Heart left ventricle (tissue), 13 donors: ENCODE results near the gene KRTAP27-1.

Source experiments
- POLR2A ChIP-seq, 2 donors: fragments of 450-650 bp; IDR thresholded peaks; one replicate each; pipeline ENCODE4 v1.6.1; 2017; ENCODE audit warnings: antibody characterized with exemption in 2 of 2, mild to moderate bottlenecking in 2 of 2, moderate library complexity in 2 of 2
- TF ChIP-seq, protein P1 (sequence below), 12 donors: fragments of 200-600 bp; sonication (generic) in 4 of 12; IDR thresholded peaks; one replicate each; pipeline versions ENCODE4 v1.5.0 to v1.8.0; 2018 to 2022; ENCODE audit warnings: antibody characterized with exemption in 12 of 12, mild to moderate bottlenecking in 5 of 12
- donor health status: ischemic (EF 13 %, LVEDD 7.1; RV severe dilation, severe dysfunction).
- donor health status: DM: no; HTN: yes; CAD: no.
- donor health status: DM: no; HTN: no; CAD: no.
- donor health status: ischemic (EF 25% LVEDD 6.9; RV normal size, moderate dysfunction).
- donor health status: ischemic (EF 25% LVEDD 5.7; RV mildly dilated, moderate dysfunction).
- donor health status: ischemic (EF 35%, LVEDD 5.7; RV mildly dilated, moderate dysfunction).
- donor health status: nonischemic (EF 11% LVEDD 7.7; RV severe dilation, severe dysfunction).
- donor health status: DM: yes; HTN: yes; CAD: no.
- donor health status: PGD.
- donor health status: ischemic (EF 29% LVEDD 5.4; RV normal size, mild dysfunction).
- donor health status: nonischemic (EF 23%, LVEDD 6.1; RV moderate dilation, normal function).

DNA sequence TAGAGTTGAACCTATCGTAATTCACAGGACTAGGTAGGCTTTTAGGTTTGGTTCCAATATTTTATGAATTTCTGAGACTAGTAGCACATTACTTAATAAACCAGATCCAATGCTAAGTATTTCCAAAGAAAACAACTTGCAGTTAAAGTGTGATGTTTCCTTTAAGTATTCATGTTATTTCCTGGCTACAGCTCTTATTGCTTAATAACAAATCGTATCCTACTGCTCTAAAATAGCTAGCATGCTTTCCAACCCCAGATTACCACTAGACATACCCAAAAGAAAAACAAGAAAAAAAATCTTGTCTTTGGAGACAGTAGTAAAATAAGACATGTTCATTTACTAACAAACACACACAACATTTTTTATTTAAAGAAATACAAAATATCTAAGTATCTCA is 898 bp downstream of the KRTAP27-1 start:
- no peak for TF ChIP-seq POLR2A (IDR thresholded peaks at IDR 0.05)
- TF ChIP-seq, protein P1, sequence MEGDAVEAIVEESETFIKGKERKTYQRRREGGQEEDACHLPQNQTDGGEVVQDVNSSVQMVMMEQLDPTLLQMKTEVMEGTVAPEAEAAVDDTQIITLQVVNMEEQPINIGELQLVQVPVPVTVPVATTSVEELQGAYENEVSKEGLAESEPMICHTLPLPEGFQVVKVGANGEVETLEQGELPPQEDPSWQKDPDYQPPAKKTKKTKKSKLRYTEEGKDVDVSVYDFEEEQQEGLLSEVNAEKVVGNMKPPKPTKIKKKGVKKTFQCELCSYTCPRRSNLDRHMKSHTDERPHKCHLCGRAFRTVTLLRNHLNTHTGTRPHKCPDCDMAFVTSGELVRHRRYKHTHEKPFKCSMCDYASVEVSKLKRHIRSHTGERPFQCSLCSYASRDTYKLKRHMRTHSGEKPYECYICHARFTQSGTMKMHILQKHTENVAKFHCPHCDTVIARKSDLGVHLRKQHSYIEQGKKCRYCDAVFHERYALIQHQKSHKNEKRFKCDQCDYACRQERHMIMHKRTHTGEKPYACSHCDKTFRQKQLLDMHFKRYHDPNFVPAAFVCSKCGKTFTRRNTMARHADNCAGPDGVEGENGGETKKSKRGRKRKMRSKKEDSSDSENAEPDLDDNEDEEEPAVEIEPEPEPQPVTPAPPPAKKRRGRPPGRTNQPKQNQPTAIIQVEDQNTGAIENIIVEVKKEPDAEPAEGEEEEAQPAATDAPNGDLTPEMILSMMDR (IDR thresholded peaks at IDR 0.05) = no peak
